Stimulated activated CD4-positive, alpha-beta T cell treated with anti-CD3 and anti-CD28 coated beads, Interleukin-12 subunit alpha, Interleukin-12 subunit beta, amount 100 ng/mL, for 4 hours (primary cell): ENCODE results near the gene ZNF778.
A peak's percentile ranks its signal among the peaks of the same experiment; 100 is the strongest.
"Not testable (repeated sequence)": the region's sequence is repeated elsewhere in the genome, so short reads cannot be mapped to it uniquely, and the experiment has no call there.

Experiments used
- DNase-seq: peaks from one replicate; pipeline ENCODE4 v3.0.0-alpha.2; 2020

Gene ZNF778

GRCh38 chr16:89219365-89219764 is 1.9 kb downstream of the ZNF778 start:
- DNase-seq: no peak

- no peak for DNase-seq
These were observed 4.1 kb downstream of the ZNF778 start for GRCh38 chr16:89221604-89222003.

- DNase-seq: no peak
These were observed 5.4 kb downstream of the ZNF778 start for GRCh38 chr16:89222931-89223330.

- DNase-seq: no peak
These were observed 7.2 kb downstream of the ZNF778 start for GRCh38 chr16:89224665-89225064.

- no peak for DNase-seq
These were observed 12.8 kb downstream of the ZNF778 start for GRCh38 chr16:89230255-89230654.

GRCh38 chr16:89232107-89232506 is 14.6 kb downstream of the ZNF778 start:
- DNase-seq: no peak

- no peak for DNase-seq
These were observed 16.4 kb downstream of the ZNF778 start for GRCh38 chr16:89233678-89234490.

GRCh38 chr16:89237733-89238132 is 20.2 kb downstream of the ZNF778 start:
- DNase-seq: no peak

- peak; percentile 65 for DNase-seq
These were observed 23.9 kb downstream of the ZNF778 start for GRCh38 chr16:89241187-89242007.

GRCh38 chr16:89242795-89243200 is 25.3 kb downstream of the ZNF778 start:
- DNase-seq: no peak

GRCh38 chr16:89243664-89244063 is 26.2 kb downstream of the ZNF778 start:
- DNase-seq: no peak

GRCh38 chr16:89244264-89244663 is 26.8 kb downstream of the ZNF778 start:
- DNase-seq: not testable (repeated sequence)

GRCh38 chr16:89244754-89245153 is 27.3 kb downstream of the ZNF778 start:
- DNase-seq: no peak

GRCh38 chr16:89246383-89246902 is 28.9 kb downstream of the ZNF778 start:
- DNase-seq: no peak

- peak; percentile 98 for DNase-seq
These were observed 29.6 kb downstream of the ZNF778 start for GRCh38 chr16:89246903-89247733.

- not testable (repeated sequence) for DNase-seq
These were observed 30.2 kb downstream of the ZNF778 start for GRCh38 chr16:89247734-89248075.

- DNase-seq: no peak
These were observed 30.9 kb downstream of the ZNF778 start for GRCh38 chr16:89248196-89248982.

- no peak for DNase-seq
These were observed 36.2 kb downstream of the ZNF778 start for GRCh38 chr16:89253548-89254287.

- peak; percentile 79 for DNase-seq
These were observed 39.2 kb downstream of the ZNF778 start for GRCh38 chr16:89256651-89257254.

GRCh38 chr16:89257281-89257731 is 39.8 kb downstream of the ZNF778 start:
- DNase-seq: no peak
